Activated CD4-positive, alpha-beta T cell treated with anti-CD3 and anti-CD28 coated beads for 36 hours (primary cell): Measurements from ENCODE around the gene SEMA3A. TPM values are rescaled to one million over a fixed set of nuclear protein-coding genes. Genes with fewer than 3 reads are reported as not detected.

Experiments used
- ATAC-seq: fragments of 200-7000 bp; cut with Tn5 transposase; one replicate; pipeline ENCODE4 v1.10.0; 2021; ENCODE audit warnings: mild to moderate bottlenecking, moderate library complexity
- CTCF ChIA-PET: fragments of 350-600 bp; sonication (Branson Sonifier 250); formaldehyde crosslinking; loops from one replicate; lab custom pipeline; 2021; ENCODE audit warnings: antibody characterized with exemption; lab: Charles Lee
- POLR2A ChIA-PET: fragments of 350-600 bp; sonication (Branson Sonifier 250); formaldehyde crosslinking; loops from one replicate; lab custom pipeline; 2021; ENCODE audit warnings: antibody characterized with exemption, inconsistent platforms; lab: Charles Lee
- DNase-seq: peaks from one replicate; pipeline ENCODE4 v3.0.0-alpha.2; 2020
- H3K27ac Mint-ChIP-seq: one replicate; pipeline ENCODE4 v1.8.0; 2021; ENCODE audit warnings: mixed read lengths
- H3K27me3 Mint-ChIP-seq: one replicate; pipeline ENCODE4 v1.8.0; 2021; ENCODE audit warnings: mixed read lengths
- H3K36me3 Mint-ChIP-seq: one replicate; pipeline ENCODE4 v1.8.0; 2021; ENCODE audit warnings: low read depth, mixed read lengths
- H3K4me1 Mint-ChIP-seq: one replicate; pipeline ENCODE4 v1.8.0; 2021; ENCODE audit warnings: mixed read lengths
- H3K4me3 Mint-ChIP-seq: one replicate; pipeline ENCODE4 v1.8.0; 2021; ENCODE audit warnings: mild to moderate bottlenecking, moderate library complexity, mixed read lengths
- H3K9me3 Mint-ChIP-seq: one replicate; pipeline ENCODE4 v1.8.0; 2021; ENCODE audit warnings: low read depth, mixed read lengths
- intact Hi-C, 2 experiments: fragments of 100-400 bp; cut with DNase I in 1 of 2; cut with micrococcal nuclease in 1 of 2; formaldehyde crosslinking; loops; one replicate each; pipeline versions ENCODE4 v1.14.2 to v1.15.1; 2022 to 2024; cut with DNase I, micrococcal nuclease
- total RNA-seq, 2 experiments: library from RNA; stranded (reverse); gene quantifications; one replicate each; pipeline ENCODE4 v1.2.3, GENCODE V29; 2021

The SEMA3A gene
- total RNA-seq, 2 experiments from 2014 or later: 1.4 to 1.6 TPM

- H3K36me3 Mint-ChIP-seq: no peaks in the 10 kb centered on the region
- H3K27ac Mint-ChIP-seq: no peak overlapping the region
- intact Hi-C loops: no loop called here
- H3K4me1 Mint-ChIP-seq: no peaks in the 10 kb centered on the region
- peaks cover 3% of the 10 kb centered on the region for H3K9me3 Mint-ChIP-seq
- ChIA-PET CTCF (no interaction called here), POLR2A (no interaction called here)
- no peak for ATAC-seq
- H3K27me3 Mint-ChIP-seq: no peaks in the 10 kb centered on the region
- H3K4me3 Mint-ChIP-seq: no peak overlapping the region
- DNase-seq: no peak
Observed at GRCh38 chr7:83908526-83908925, 286.1 kb downstream of the SEMA3A start.
